Activated CD8-positive, alpha-beta T cell treated with anti-CD3 and anti-CD28 coated beads for 36 hours (primary cell): ENCODE data around the gene PPP4R2. TPM values are rescaled to one million over a fixed set of nuclear protein-coding genes. Genes with fewer than 3 reads are reported as not detected.

Experiments
- ATAC-seq: fragments of 200-7000 bp; cut with Tn5 transposase; one replicate; pipeline ENCODE4 v1.10.0; 2021; ENCODE audit warnings: mild to moderate bottlenecking, moderate library complexity
- CTCF ChIA-PET: fragments of 350-600 bp; sonication (Branson Sonifier 250); formaldehyde crosslinking; loops from one replicate; lab custom pipeline; 2021; ENCODE audit warnings: antibody characterized with exemption; lab: Charles Lee
- POLR2A ChIA-PET: fragments of 350-600 bp; sonication (Branson Sonifier 250); formaldehyde crosslinking; loops from one replicate; lab custom pipeline; 2021; ENCODE audit warnings: antibody characterized with exemption; lab: Charles Lee
- DNase-seq: peaks from one replicate; pipeline ENCODE4 v3.0.0-alpha.2; 2020
- H3K27ac Mint-ChIP-seq: one replicate; pipeline ENCODE4 v1.8.0; 2021; ENCODE audit warnings: mild to moderate bottlenecking, mixed read lengths
- H3K27me3 Mint-ChIP-seq: one replicate; pipeline ENCODE4 v1.8.0; 2021; ENCODE audit warnings: mixed read lengths
- H3K36me3 Mint-ChIP-seq: one replicate; pipeline ENCODE4 v1.8.0; 2021; ENCODE audit warnings: low read depth, mixed read lengths
- H3K4me1 Mint-ChIP-seq: one replicate; pipeline ENCODE4 v1.8.0; 2021; ENCODE audit warnings: low read depth, mixed read lengths
- H3K4me3 Mint-ChIP-seq: one replicate; pipeline ENCODE4 v1.8.0; 2021; ENCODE audit warnings: mild to moderate bottlenecking, moderate library complexity, mixed read lengths
- H3K9me3 Mint-ChIP-seq: one replicate; pipeline ENCODE4 v1.8.0; 2021; ENCODE audit warnings: mixed read lengths
- intact Hi-C: fragments of 100-400 bp; cut with micrococcal nuclease; formaldehyde crosslinking; loops from one replicate; pipeline ENCODE4 v1.10.0; 2022
- total RNA-seq, 2 experiments: library from RNA; stranded (reverse); gene quantifications; one replicate each; pipeline ENCODE4 v1.2.3, GENCODE V29; 2021
- TF ChIP-seq, protein P1 (sequence below): fragments of 200-600 bp; IDR thresholded peaks from one replicate; pipeline ENCODE4 v1.8.0; 2022; ENCODE audit warnings: antibody characterized with exemption, mild to moderate bottlenecking

Gene PPP4R2, protein sequence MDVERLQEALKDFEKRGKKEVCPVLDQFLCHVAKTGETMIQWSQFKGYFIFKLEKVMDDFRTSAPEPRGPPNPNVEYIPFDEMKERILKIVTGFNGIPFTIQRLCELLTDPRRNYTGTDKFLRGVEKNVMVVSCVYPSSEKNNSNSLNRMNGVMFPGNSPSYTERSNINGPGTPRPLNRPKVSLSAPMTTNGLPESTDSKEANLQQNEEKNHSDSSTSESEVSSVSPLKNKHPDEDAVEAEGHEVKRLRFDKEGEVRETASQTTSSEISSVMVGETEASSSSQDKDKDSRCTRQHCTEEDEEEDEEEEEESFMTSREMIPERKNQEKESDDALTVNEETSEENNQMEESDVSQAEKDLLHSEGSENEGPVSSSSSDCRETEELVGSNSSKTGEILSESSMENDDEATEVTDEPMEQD
- total RNA-seq: 10 to 100 TPM; 85.5 to 88.6 TPM

DNA sequence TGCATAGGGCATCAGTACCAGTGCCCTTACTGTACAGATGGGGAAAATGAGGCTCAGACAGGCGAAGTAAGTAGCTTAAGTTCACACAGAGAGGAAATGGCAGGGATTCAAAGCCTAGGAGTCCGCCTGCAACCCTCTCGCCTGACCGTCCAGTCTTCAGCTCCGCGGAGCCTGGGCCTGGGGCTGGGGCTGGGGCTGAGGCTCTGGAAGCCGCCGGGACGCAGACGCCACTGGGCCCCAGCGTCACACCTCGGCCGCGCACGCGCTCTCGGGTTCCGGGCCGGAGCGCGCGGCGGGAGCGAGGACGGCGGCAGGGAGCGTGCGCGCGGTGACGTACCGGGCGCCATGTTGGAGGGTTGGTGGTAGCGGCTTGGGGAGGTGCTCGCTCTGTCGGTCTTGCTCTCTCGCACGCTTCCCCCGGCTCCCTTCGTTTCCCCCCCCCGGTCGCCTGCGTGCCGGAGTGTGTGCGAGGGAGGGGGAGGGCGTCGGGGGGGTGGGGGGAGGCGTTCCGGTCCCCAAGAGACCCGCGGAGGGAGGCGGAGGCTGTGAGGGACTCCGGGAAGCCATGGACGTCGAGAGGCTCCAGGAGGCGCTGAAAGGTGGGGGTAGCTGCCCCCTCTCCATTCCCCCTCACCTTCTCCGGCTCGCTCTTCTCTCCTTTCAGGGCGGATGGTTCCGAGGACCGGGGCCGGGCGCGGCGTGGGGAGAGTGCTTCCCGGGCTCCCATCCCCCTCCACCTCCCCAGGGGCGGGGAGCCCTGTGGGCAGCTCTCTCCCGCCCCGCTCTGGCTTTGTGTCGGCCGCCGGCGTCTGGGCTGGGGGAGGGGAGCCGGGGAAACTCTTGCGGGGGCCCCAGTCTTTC is at the start of gene PPP4R2:
TSS of gene PPP4R2 (plus strand) at position 339 of the 861 bp plus-strand sequence. CDS start at position 566, 227 bp downstream.
- intact Hi-C loops: loop anchor here (5.0 kb wide), 2 partner anchors 41 to 54 kb away; no protein-coding TSS in a partner anchor
- ChIA-PET POLR2A (interaction anchor here (1.1 to 2.5 kb wide), 4 partner anchors 21 to 149 kb away, joined by 3 to 9 read pairs (median 3); partner anchors contain the start of gene SHQ1), CTCF (interaction anchor here (0.7 to 2.5 kb wide), 11 partner anchors 9 to 89 kb away, joined by 3 to 11 read pairs (median 3); no protein-coding TSS in a partner anchor)
- no peaks in the 10 kb centered on the region for H3K27me3 Mint-ChIP-seq
- ATAC-seq: peak; percentile 89
- H3K4me1 Mint-ChIP-seq: peaks cover 34% of the 10 kb centered on the region
- H3K4me3 Mint-ChIP-seq: peak within 1 kb of the TSS; percentile 88
- peak; percentile 91 for DNase-seq
- H3K36me3 Mint-ChIP-seq: peaks cover 33% of the 10 kb centered on the region
- TF ChIP-seq, protein P1, sequence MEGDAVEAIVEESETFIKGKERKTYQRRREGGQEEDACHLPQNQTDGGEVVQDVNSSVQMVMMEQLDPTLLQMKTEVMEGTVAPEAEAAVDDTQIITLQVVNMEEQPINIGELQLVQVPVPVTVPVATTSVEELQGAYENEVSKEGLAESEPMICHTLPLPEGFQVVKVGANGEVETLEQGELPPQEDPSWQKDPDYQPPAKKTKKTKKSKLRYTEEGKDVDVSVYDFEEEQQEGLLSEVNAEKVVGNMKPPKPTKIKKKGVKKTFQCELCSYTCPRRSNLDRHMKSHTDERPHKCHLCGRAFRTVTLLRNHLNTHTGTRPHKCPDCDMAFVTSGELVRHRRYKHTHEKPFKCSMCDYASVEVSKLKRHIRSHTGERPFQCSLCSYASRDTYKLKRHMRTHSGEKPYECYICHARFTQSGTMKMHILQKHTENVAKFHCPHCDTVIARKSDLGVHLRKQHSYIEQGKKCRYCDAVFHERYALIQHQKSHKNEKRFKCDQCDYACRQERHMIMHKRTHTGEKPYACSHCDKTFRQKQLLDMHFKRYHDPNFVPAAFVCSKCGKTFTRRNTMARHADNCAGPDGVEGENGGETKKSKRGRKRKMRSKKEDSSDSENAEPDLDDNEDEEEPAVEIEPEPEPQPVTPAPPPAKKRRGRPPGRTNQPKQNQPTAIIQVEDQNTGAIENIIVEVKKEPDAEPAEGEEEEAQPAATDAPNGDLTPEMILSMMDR: no peak
- no peaks in the 10 kb centered on the region for H3K9me3 Mint-ChIP-seq
- peak within 1 kb of the TSS; percentile 97 for H3K27ac Mint-ChIP-seq

DNA sequence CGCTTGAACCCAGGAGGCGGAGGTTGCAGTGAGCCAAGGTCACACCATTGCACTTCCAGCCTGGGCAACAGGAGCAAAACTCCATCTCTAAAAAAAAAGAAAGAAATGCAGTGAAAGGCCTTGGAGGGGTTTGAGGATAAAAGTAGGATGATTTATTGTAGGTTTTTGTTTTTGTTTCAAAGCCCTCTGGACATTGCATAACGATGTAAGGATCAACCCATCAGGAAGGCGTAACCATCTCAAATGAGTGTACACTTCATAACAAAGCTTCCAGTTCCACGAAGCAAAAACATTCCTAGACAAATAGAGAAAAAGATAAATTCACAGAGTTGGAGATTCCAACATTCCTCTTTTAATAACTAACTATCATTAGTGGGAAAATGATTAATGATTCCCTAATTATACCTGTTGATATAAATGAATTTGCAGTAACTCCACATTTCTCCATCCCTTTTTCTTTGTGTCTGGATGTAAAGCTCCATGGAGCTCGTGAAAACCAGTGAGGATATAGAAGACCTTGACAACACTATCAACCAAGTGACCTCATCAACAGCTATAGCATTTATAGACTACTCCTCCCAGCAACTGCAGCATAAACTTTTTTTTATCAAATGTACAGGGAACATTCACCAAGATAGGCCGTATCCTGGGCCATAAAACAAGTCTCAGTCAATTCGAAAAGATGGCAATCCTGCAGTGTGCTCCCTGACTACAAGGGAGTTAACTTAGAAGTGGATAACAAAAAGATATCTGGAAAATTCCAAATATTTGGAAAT is 48.7 kb upstream of the PPP4R2 start:
- TF ChIP-seq, protein P1: no peak
- ChIA-PET CTCF (interaction anchor here (1.3 to 3.8 kb wide), 6 partner anchors 10 to 138 kb away, joined by 3 to 14 read pairs (median 4); no protein-coding TSS in a partner anchor), POLR2A (no interaction called here)
- H3K27me3 Mint-ChIP-seq: no peaks in the 10 kb centered on the region
- no peak for DNase-seq
- intact Hi-C loops: no loop called here
- no peak for ATAC-seq
- no peaks in the 10 kb centered on the region for H3K36me3 Mint-ChIP-seq
- H3K27ac Mint-ChIP-seq: no peak overlapping the region
- peaks cover 23% of the 10 kb centered on the region for H3K4me1 Mint-ChIP-seq
- no peaks in the 10 kb centered on the region for H3K9me3 Mint-ChIP-seq
- no peak overlapping the region for H3K4me3 Mint-ChIP-seq

DNA sequence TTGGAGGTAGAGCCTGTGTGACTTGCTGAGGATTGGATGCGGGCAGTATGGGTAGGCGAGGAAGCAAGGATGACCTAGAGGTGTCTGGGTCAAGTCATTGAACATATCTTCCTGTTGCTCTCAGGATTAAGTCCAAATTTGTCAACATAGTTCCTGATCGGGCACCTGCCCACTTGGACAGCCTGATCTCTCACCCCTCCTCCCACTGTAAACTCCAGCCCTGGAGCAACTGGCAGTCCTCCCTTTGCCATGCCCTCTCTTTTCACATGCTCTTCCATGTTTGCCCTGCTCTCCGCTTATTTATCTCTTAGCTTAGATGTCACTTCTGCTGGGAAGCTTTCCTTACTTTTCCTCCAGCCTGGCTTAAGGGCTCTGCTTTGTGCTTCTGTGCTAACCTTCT is 47.6 kb upstream of the PPP4R2 start:
- intact Hi-C loops: no loop called here
- H3K4me3 Mint-ChIP-seq: no peak overlapping the region
- ATAC-seq: no peak
- no peak overlapping the region for H3K27ac Mint-ChIP-seq
- H3K9me3 Mint-ChIP-seq: no peaks in the 10 kb centered on the region
- H3K36me3 Mint-ChIP-seq: no peaks in the 10 kb centered on the region
- H3K27me3 Mint-ChIP-seq: no peaks in the 10 kb centered on the region
- TF ChIP-seq, protein P1: no peak
- DNase-seq: no peak
- POLR2A ChIA-PET: no interaction called here
- H3K4me1 Mint-ChIP-seq: peaks cover 23% of the 10 kb centered on the region
- CTCF ChIA-PET: interaction anchor here (3.8 kb wide), 1 partner anchor 137 kb away, joined by 14 read pairs; no protein-coding TSS in a partner anchor

DNA sequence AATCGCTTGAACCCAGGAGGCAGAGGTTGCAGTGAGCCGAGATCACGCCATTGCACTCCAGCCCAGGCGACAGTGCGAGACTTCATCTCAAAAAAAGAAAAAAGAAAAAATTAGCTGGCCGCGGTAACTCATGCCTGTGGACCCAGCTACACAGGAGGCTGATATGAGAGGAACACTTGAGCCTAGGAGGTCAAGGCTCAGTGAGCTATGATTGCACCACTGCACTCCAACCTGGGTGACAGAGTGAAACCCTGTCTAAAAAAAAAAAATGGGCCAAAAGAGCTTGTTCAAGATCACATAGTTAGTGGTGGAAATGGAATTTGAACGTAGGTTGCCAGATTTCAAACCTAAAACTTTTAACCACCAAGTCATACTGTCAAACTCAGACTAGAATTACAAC is 46.2 kb upstream of the PPP4R2 start:
- Mint-ChIP-seq H3K27ac (no peak overlapping the region), H3K27me3 (no peaks in the 10 kb centered on the region), H3K36me3 (no peaks in the 10 kb centered on the region), H3K4me1 (peaks cover 21% of the 10 kb centered on the region), H3K4me3 (no peak overlapping the region), H3K9me3 (no peaks in the 10 kb centered on the region)
- POLR2A ChIA-PET: no interaction called here
- TF ChIP-seq, protein P1: no peak
- DNase-seq: no peak
- no peak for ATAC-seq
- CTCF ChIA-PET: interaction anchor here (0.8 to 1.6 kb wide), 3 partner anchors 11 to 107 kb away, joined by 3 to 5 read pairs (median 5); no protein-coding TSS in a partner anchor
- intact Hi-C loops: no loop called here
